ENCODE data around the gene DEFB119. TPM values are rescaled to one million over a fixed set of nuclear protein-coding genes. Genes with fewer than 3 reads are reported as not detected.

DEFB119 gene
- total RNA-seq, 1 experiment from 2014 or later, result not detected

- peaks cover 3% of the 10 kb centered on the region for H3K27me3 Mint-ChIP-seq (ENCODE audit: low read depth)
- Histone ChIP-seq H4K8ac (replicated peaks; ENCODE audit: insufficient read length, low read depth, low read length) (no peak overlapping the region), H3T11ph (ENCODE audit: low read length) (no peak overlapping the region), H4K20me1 (ENCODE audit: control insufficient read depth, insufficient read depth, insufficient read length) (no peaks in the 10 kb centered on the region), H3K27me3 (ENCODE audit: insufficient read depth, low read length) (no peaks in the 10 kb centered on the region), H3K27ac (ENCODE audit: insufficient read length, low read depth, low read length) (no peak overlapping the region), H3K9me3 (ENCODE audit: control insufficient read depth, low read depth, low read length) (peaks cover 70% of the 10 kb centered on the region), H2AK5ac (ENCODE audit: insufficient read length, low read length) (no peak overlapping the region), H4K91ac (ENCODE audit: insufficient read length, low read depth, low read length) (no peak overlapping the region), H3K79me2 (ENCODE audit: insufficient read depth, low read length) (no peaks in the 10 kb centered on the region), H2BK15ac (ENCODE audit: low read depth, low read length) (no peak overlapping the region), H3K4me1 (ENCODE audit: insufficient read depth, low read length) (no peaks in the 10 kb centered on the region), H3K56ac (ENCODE audit: insufficient read length, low read depth, low read length) (no peak overlapping the region), H3K23ac (ENCODE audit: insufficient read length, low read depth, low read length) (no peak overlapping the region), H2AFZ (ENCODE audit: low read length) (no peak overlapping the region), H3K18ac (ENCODE audit: insufficient read length, low read depth, low read length) (no peak overlapping the region), H3K4me2 (ENCODE audit: insufficient read depth, insufficient read length, low read length) (no peak overlapping the region), H2BK5ac (ENCODE audit: insufficient read length, low read length) (no peak overlapping the region), H4K5ac (ENCODE audit: insufficient read length, low read depth, low read length) (no peak overlapping the region), H2BK12ac (ENCODE audit: insufficient read length, low read depth, low read length) (no peak overlapping the region), H2BK120ac (ENCODE audit: low read depth, low read length, poor library complexity, severe bottlenecking) (no peak overlapping the region), H2BK20ac (ENCODE audit: low read depth, low read length, poor library complexity, severe bottlenecking) (no peak overlapping the region), H3K9ac (ENCODE audit: extremely low read depth, insufficient read length, low read length) (no peak overlapping the region), H3K79me1 (ENCODE audit: insufficient read depth, low read depth, low read length, poor library complexity, severe bottlenecking) (no peaks in the 10 kb centered on the region), H3K4ac (ENCODE audit: low read depth, low read length) (no peak overlapping the region), H3K23me2 (ENCODE audit: insufficient read length, low read depth, low read length, poor library complexity, severe bottlenecking) (no peaks in the 10 kb centered on the region), H3K14ac (ENCODE audit: insufficient read depth, low read length) (no peak overlapping the region)
- peaks cover 68 to 79% of the 10 kb centered on the region in 2 experiments for H3K9me3 Mint-ChIP-seq
- no peak overlapping the region for H3K4me3 Mint-ChIP-seq
- TF ChIP-seq CTCF (conservative IDR thresholded peaks at IDR 0.05), result no peak
- H3K27ac Mint-ChIP-seq, result no peak overlapping the region
- DNase-seq, result no peak
- H3K36me3 Mint-ChIP-seq (ENCODE audit: insufficient read depth in 1 of 3, low read depth in 3 of 3), result peaks cover 0 to 23% (median 0%) of the 10 kb centered on the region in 3 experiments; a peak in 4 of 7 replicates
- WGBS (ENCODE audit: extremely low coverage, insufficient read length, low lambda C conversion rate), result no CpG with 5 or more reads among the region's 1 CpG
- no peaks in the 10 kb centered on the region for H3K4me1 Mint-ChIP-seq
Measured at GRCh38 chr20:31355981-31356380, 34.4 kb downstream of the DEFB119 start.
